Neuronal stem cell (in vitro differentiated cells): ENCODE data around the gene MROH8.

ENCODE experiments used
- DNase-seq: peaks from one replicate; pipeline ENCODE4 v3.0.0-alpha.2; 2013; ENCODE audit warnings: low spot score
- H2AFZ ChIP-seq: one replicate; pipeline ENCODE4 v1.6.1; 2013; ENCODE audit warnings: mild to moderate bottlenecking, low read length, inconsistent platforms
- H2AK5ac ChIP-seq: 2 replicates; pipeline ENCODE4 v1.6.1; 2013; ENCODE audit warnings: low read depth, mild to moderate bottlenecking, inconsistent platforms, low read length, moderate library complexity, mixed read lengths
- H2BK120ac ChIP-seq: 2 replicates; pipeline ENCODE4 v1.6.1; 2013; ENCODE audit warnings: low read depth, mild to moderate bottlenecking, inconsistent platforms, low read length, moderate library complexity, mixed read lengths
- H2BK12ac ChIP-seq: one replicate; pipeline ENCODE4 v1.6.1; 2013; ENCODE audit warnings: low read length, inconsistent platforms
- H2BK15ac ChIP-seq: 2 replicates; pipeline ENCODE4 v1.6.1; 2013; ENCODE audit warnings: mild to moderate bottlenecking, low read length, inconsistent platforms, mixed read lengths
- H2BK5ac ChIP-seq: one replicate; pipeline ENCODE4 v1.6.1; 2013; ENCODE audit warnings: inconsistent platforms, mild to moderate bottlenecking, low read length, moderate library complexity
- H3K14ac ChIP-seq: one replicate; pipeline ENCODE4 v1.6.1; 2013; ENCODE audit warnings: low read length, inconsistent platforms
- H3K18ac ChIP-seq: 2 replicates; pipeline ENCODE4 v1.6.1; 2013; ENCODE audit warnings: low read length, inconsistent platforms
- H3K23ac ChIP-seq: 2 replicates; pipeline ENCODE4 v1.6.1; 2013; ENCODE audit warnings: low read depth, mild to moderate bottlenecking, mixed read lengths, low read length, inconsistent platforms; ENCODE audit not compliant: poor library complexity
- H3K27ac ChIP-seq: replicated peaks from 3 replicates; pipeline ENCODE4 v1.5.1; 2013; ENCODE audit warnings: low read length, inconsistent platforms
- H3K27me3 ChIP-seq, 3 experiments: 2 replicates each; pipeline ENCODE4 v1.6.1; 2013; ENCODE audit warnings: low read length in 3 of 3, mild to moderate bottlenecking in 2 of 3, inconsistent platforms in 1 of 3, low read depth in 1 of 3, mixed read lengths in 1 of 3, moderate library complexity in 1 of 3; ENCODE audit not compliant: control insufficient read depth in 3 of 3, insufficient read depth in 3 of 3
- H3K36me3 ChIP-seq, 2 donors: replicated peaks in 1 of 2; 2 replicates each; pipeline ENCODE4 v1.6.1; 2013; ENCODE audit warnings: low read length in 2 of 2; ENCODE audit not compliant: control insufficient read depth in 2 of 2, insufficient read depth in 2 of 2
- H3K4ac ChIP-seq: 2 replicates; pipeline ENCODE4 v1.6.1; 2013; ENCODE audit warnings: inconsistent platforms, mild to moderate bottlenecking, low read length, moderate library complexity
- H3K4me1 ChIP-seq, 2 donors: 1 replicate in 1 of 2; 2 replicates in 1 of 2; pipeline ENCODE4 v1.6.1; 2013; ENCODE audit warnings: low read length in 2 of 2, low read depth in 1 of 2; ENCODE audit not compliant: control insufficient read depth in 2 of 2, insufficient read depth in 1 of 2
- H3K4me2 ChIP-seq: one replicate; pipeline ENCODE4 v1.6.1; 2013; ENCODE audit warnings: mild to moderate bottlenecking, low read length, inconsistent platforms; ENCODE audit not compliant: insufficient read depth, poor library complexity, severe bottlenecking
- H3K4me3 ChIP-seq, 2 donors: 2 replicates each; pipeline ENCODE4 v1.5.1; 2013; ENCODE audit warnings: low read length in 2 of 2, mild to moderate bottlenecking in 2 of 2, inconsistent platforms in 1 of 2, moderate library complexity in 1 of 2
- H3K79me1 ChIP-seq: one replicate; pipeline ENCODE4 v1.6.1; 2013; ENCODE audit warnings: low read depth, mild to moderate bottlenecking, inconsistent platforms, low read length, moderate library complexity
- H3K9ac ChIP-seq: one replicate; pipeline ENCODE4 v1.6.1; 2013; ENCODE audit warnings: mild to moderate bottlenecking, low read depth, low read length, inconsistent platforms; ENCODE audit not compliant: poor library complexity
- H3K9me3 ChIP-seq, 2 donors: replicated peaks in 1 of 2; 2 replicates each; pipeline versions ENCODE3 to v1.6.1; 2013; ENCODE audit warnings: low read length in 2 of 2, mild to moderate bottlenecking in 2 of 2, inconsistent platforms in 1 of 2, low read depth in 1 of 2, mixed read lengths in 1 of 2, moderate library complexity in 1 of 2; ENCODE audit not compliant: control insufficient read depth in 2 of 2, insufficient read depth in 1 of 2
- H4K8ac ChIP-seq: one replicate; pipeline ENCODE4 v1.6.1; 2013; ENCODE audit warnings: low read depth, mild to moderate bottlenecking, inconsistent platforms, low read length, moderate library complexity
- H4K91ac ChIP-seq: one replicate; pipeline ENCODE4 v1.6.1; 2013; ENCODE audit warnings: low read length, low read depth, mild to moderate bottlenecking, inconsistent platforms; ENCODE audit not compliant: poor library complexity
- WGBS, 2 donors: extraction: QIAGEN DNeasy Blood & Tissue Kit; methylation state at CpG; one replicate each; pipeline ENCODE4 v1.1.7; 2013; ENCODE audit warnings: missing lambda C conversion rate in 2 of 2, mixed read lengths in 1 of 2; ENCODE audit not compliant: insufficient read length in 2 of 2, insufficient replicate concordance in 1 of 2; ENCODE audit errors: extremely low coverage in 2 of 2; 5-methylcytosine and 5-hydroxymethylcytosine counted together

The MROH8 gene

GRCh38 chr20:37166867-37167266 lies 12.5 kb downstream of the MROH8 start:
- Histone ChIP-seq H2BK15ac (no peak overlapping the region), H2BK12ac (no peak overlapping the region), H3K18ac (no peak overlapping the region), H3K23ac (no peak overlapping the region), H3K27me3 (peaks cover 0 to 1% (median 0%) of the 10 kb centered on the region in 3 experiments), H4K91ac (no peak overlapping the region), H3K9me3 (peaks cover 0 to 2% of the 10 kb centered on the region in 2 donors), H2BK120ac (no peak overlapping the region), H3K36me3 (peaks cover 0 to 2% of the 10 kb centered on the region in 2 donors), H2AK5ac (no peak overlapping the region), H3K79me1 (no peaks in the 10 kb centered on the region), H3K9ac (no peak overlapping the region), H3K4me1 (no peaks in the 10 kb centered on the region), H2AFZ (no peak overlapping the region), H4K8ac (no peak overlapping the region), H3K14ac (no peak overlapping the region), H3K27ac (no peak overlapping the region), H3K4ac (no peak overlapping the region), H2BK5ac (no peak overlapping the region), H3K4me3 (no peak overlapping the region), H3K4me2 (no peak overlapping the region)
- DNase-seq = no peak
- WGBS, 2 donors = no CpG with 5 or more reads among the region's 5 CpGs

- no peak for DNase-seq
- no peak overlapping the region for H2AFZ ChIP-seq
- H3K9me3 ChIP-seq = peaks cover 0 to 2% of the 10 kb centered on the region in 2 donors
- no peak overlapping the region for H4K91ac ChIP-seq
- H3K27ac ChIP-seq = no peak overlapping the region
- no peaks in the 10 kb centered on the region for H3K27me3 ChIP-seq
- H2BK12ac ChIP-seq = no peak overlapping the region
- H2BK5ac ChIP-seq = no peak overlapping the region
- no peak overlapping the region for H3K4me2 ChIP-seq
- no peak overlapping the region for H3K18ac ChIP-seq
- H3K9ac ChIP-seq = no peak overlapping the region
- H2BK15ac ChIP-seq = no peak overlapping the region
- no peaks in the 10 kb centered on the region for H3K4me1 ChIP-seq
- H3K14ac ChIP-seq = no peak overlapping the region
- H3K79me1 ChIP-seq = no peaks in the 10 kb centered on the region
- WGBS, 2 donors = no CpG with 5 or more reads among the region's 1 CpG
- no peak overlapping the region for H3K4me3 ChIP-seq
- H2BK120ac ChIP-seq = no peak overlapping the region
- no peak overlapping the region for H3K4ac ChIP-seq
- no peak overlapping the region for H3K23ac ChIP-seq
- H4K8ac ChIP-seq = no peak overlapping the region
- peaks cover 0 to 2% of the 10 kb centered on the region in 2 donors for H3K36me3 ChIP-seq
- no peak overlapping the region for H2AK5ac ChIP-seq
These were observed 14.3 kb downstream of the MROH8 start for GRCh38 chr20:37165031-37165430.

- Histone ChIP-seq H3K4me3 (no peak overlapping the region), H4K91ac (no peak overlapping the region), H3K4me1 (no peaks in the 10 kb centered on the region), H3K4ac (no peak overlapping the region), H3K79me1 (no peaks in the 10 kb centered on the region), H3K14ac (no peak overlapping the region), H3K27me3 (no peaks in the 10 kb centered on the region), H2BK12ac (no peak overlapping the region), H2AFZ (no peak overlapping the region), H3K36me3 (peaks cover 0 to 2% of the 10 kb centered on the region in 2 donors), H2AK5ac (no peak overlapping the region), H2BK15ac (no peak overlapping the region), H2BK120ac (no peak overlapping the region), H3K4me2 (no peak overlapping the region), H3K9ac (no peak overlapping the region), H2BK5ac (no peak overlapping the region), H3K27ac (no peak overlapping the region), H3K23ac (no peak overlapping the region), H3K9me3 (peaks cover 0 to 2% of the 10 kb centered on the region in 2 donors), H4K8ac (no peak overlapping the region), H3K18ac (no peak overlapping the region)
- WGBS, 2 donors = no CpG with 5 or more reads among the region's 4 CpGs
- no peak for DNase-seq
These were observed 15.4 kb downstream of the MROH8 start for GRCh38 chr20:37163832-37164554.

GRCh38 chr20:37162646-37163045 lies 16.7 kb downstream of the MROH8 start:
- H3K27ac ChIP-seq = no peak overlapping the region
- no peak overlapping the region for H2BK15ac ChIP-seq
- H3K18ac ChIP-seq = no peak overlapping the region
- no peak overlapping the region for H3K4ac ChIP-seq
- whole genome bisulfite sequencing, 2 donors = no CpG with 5 or more reads among the region's 6 CpGs
- no peak overlapping the region for H3K4me3 ChIP-seq
- no peak overlapping the region for H2BK5ac ChIP-seq
- no peaks in the 10 kb centered on the region for H3K79me1 ChIP-seq
- H3K14ac ChIP-seq = no peak overlapping the region
- H3K4me2 ChIP-seq = no peak overlapping the region
- no peak overlapping the region for H4K91ac ChIP-seq
- no peaks in the 10 kb centered on the region for H3K27me3 ChIP-seq
- no peak overlapping the region for H3K23ac ChIP-seq
- H3K9me3 ChIP-seq = peaks cover 0 to 2% of the 10 kb centered on the region in 2 donors
- no peak overlapping the region for H2AK5ac ChIP-seq
- H3K36me3 ChIP-seq = peaks cover 0 to 2% of the 10 kb centered on the region in 2 donors
- no peak overlapping the region for H3K9ac ChIP-seq
- H4K8ac ChIP-seq = no peak overlapping the region
- H3K4me1 ChIP-seq = no peaks in the 10 kb centered on the region
- no peak for DNase-seq
- no peak overlapping the region for H2BK12ac ChIP-seq
- no peak overlapping the region for H2BK120ac ChIP-seq
- no peak overlapping the region for H2AFZ ChIP-seq
